A549 (cell line): ENCODE measurements around the gene DUXB. TPM values are rescaled to one million over a fixed set of nuclear protein-coding genes. Genes with fewer than 3 reads are reported as not detected.

Experiments used
- ATAC-seq, 2 experiments: fragments of 200-7000 bp in 1 of 2; fragments of >200 bp in 1 of 2; cut with Nextera tagmentation in 1 of 2; cut with Tn5 transposase in 1 of 2; 3 replicates each; pipeline versions ENCODE4 v1.8.0 to v1.9.1; 2018 to 2020; ENCODE audit warnings: mild to moderate bottlenecking in 1 of 2, moderate library complexity in 1 of 2
- CTCF ChIA-PET: fragments of 300-600 bp; sonication (Branson Sonifier 250); formaldehyde crosslinking; extraction: SDS; loops from one replicate; lab custom pipeline; 2021; ENCODE audit warnings: antibody characterized with exemption, inconsistent platforms; lab: Yijun Ruan, JAX
- POLR2A ChIA-PET: fragments of 350-600 bp; formaldehyde crosslinking; extraction: SDS; loops from one replicate; lab custom pipeline; 2021; ENCODE audit warnings: antibody characterized with exemption, inconsistent platforms; lab: Yijun Ruan, JAX
- DNase-seq, 2 experiments: peaks; one replicate each; pipeline versions ENCODE4 v3.0.0 to v3.0.0-alpha.2; 2011 to 2016; ENCODE audit warnings: low read depth in 1 of 2, low spot score in 1 of 2
- FAIRE-seq: peaks from 2 replicates; lab custom pipeline; 2011; peaks lifted over from hg19 to GRCh38; lab: Jason Lieb, UNC
- H3K27ac ChIP-seq, 2 experiments: fragments of >200 bp; sonication (Bioruptor Twin); formaldehyde crosslinking; 3 replicates each; pipeline ENCODE4 v1.5.1; 2016 to 2017
- H3K4me1 ChIP-seq: fragments of >200 bp; sonication (Bioruptor Twin); formaldehyde crosslinking; 3 replicates; pipeline ENCODE4 v1.6.1; 2016
- H3K4me2 ChIP-seq: fragments of >200 bp; sonication (Bioruptor Twin); formaldehyde crosslinking; 3 replicates; pipeline ENCODE4 v1.6.1; 2016
- H3K4me3 ChIP-seq: fragments of >200 bp; sonication (Bioruptor Twin); formaldehyde crosslinking; 3 replicates; pipeline ENCODE4 v1.5.1; 2016
- H3K9me3 ChIP-seq: fragments of >200 bp; sonication (Bioruptor Twin); formaldehyde crosslinking; 3 replicates; pipeline ENCODE4 v1.6.1; 2016
- CHD4 ChIP-seq: fragments of 200-600 bp; sonication (generic); IDR thresholded peaks from 2 replicates; pipeline ENCODE4 v1.6.1; 2016; ENCODE audit warnings: antibody characterized with exemption, mild to moderate bottlenecking, borderline replicate concordance
- ESRRA ChIP-seq: fragments of 150-350 bp; IDR thresholded peaks from 2 replicates; pipeline ENCODE4 v1.6.1; 2014; ENCODE audit warnings: mild to moderate bottlenecking, low read length, borderline replicate concordance
- HDAC2 ChIP-seq: fragments of 200-600 bp; sonication (generic); IDR thresholded peaks from 2 replicates; pipeline ENCODE4 v1.6.1; 2016
- HOXB13 ChIP-seq: fragments of 250-450 bp; sonication (Bioruptor Pico); IDR thresholded peaks from 2 replicates; pipeline ENCODE4 v1.5.0; 2020; ENCODE audit warnings: low read depth, mild to moderate bottlenecking, moderate library complexity
- ZC3H11A ChIP-seq: fragments of 450-650 bp; IDR thresholded peaks from 2 replicates; pipeline ENCODE4 v1.6.1; 2014; ENCODE audit warnings: antibody characterized with exemption, mild to moderate bottlenecking
- WGBS: methylation state at CpG from one replicate; pipeline ENCODE4 v1.1.6; 2017; ENCODE audit errors: missing lambda C conversion rate; 5-methylcytosine and 5-hydroxymethylcytosine counted together
- polyA plus RNA-seq, 4 experiments: library from polyadenylated mRNA; depleted of rRNA in 3 of 4; stranded (reverse); fragments of >200 nt; fragmentation: RNase III in 1 of 4; extraction: RNeasy Plus Mini Kit Qiagen cat#74134 plus additional on column Dnase treatment in 1 of 4; gene quantifications; 2 replicates in 3 of 4; 3 replicates in 1 of 4; pipeline ENCODE4 v1.2.3, GENCODE V29; 2011 to 2017
- small RNA-seq, 6 experiments: library from RNA; depleted of rRNA; stranded (forward); fragments of <200 nt; gene quantifications; one replicate each; pipeline ENCODE3, GENCODE V24; 2012

DUXB gene
- polyA plus RNA-seq, 2 of the 4 experiments (the other 2 are of a cell fraction) = not detected

DNA sequence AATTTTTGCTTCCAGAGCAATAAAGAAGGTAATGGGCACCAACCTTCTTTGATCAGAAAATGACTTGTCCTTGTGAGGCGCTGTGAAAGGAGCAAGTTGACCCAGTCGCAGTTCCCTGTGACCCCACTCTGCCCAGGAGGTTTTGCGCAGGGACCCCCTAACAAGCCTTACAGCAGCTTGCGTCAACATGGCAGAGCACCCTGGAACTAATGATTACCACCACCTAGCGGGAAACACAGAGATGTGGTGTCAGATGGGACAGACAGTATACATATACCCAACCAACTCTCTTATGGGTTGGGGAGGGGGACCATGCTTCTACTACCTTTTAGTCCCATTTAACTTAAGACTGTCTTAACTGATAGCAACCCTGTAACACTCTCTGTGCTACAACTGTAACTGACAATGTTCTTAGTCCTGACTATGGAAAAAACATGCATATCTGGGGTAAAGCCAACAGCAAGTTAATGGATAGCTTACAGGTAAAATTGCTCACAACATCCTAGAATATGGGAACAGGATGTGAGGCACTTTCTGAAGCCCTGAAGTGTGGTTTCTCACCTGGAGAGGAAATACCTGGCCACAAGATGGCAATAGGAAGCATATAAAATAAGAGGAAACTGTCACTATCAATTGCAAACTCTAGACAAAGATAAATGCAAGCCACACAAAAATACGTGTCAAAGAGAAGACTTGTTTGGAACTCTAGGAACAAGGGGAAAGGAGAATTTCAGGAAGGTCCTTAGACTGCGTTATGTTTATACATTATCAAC is 56.8 kb downstream of the DUXB start:
- DNase-seq = no peak
- POLR2A ChIA-PET = no interaction called here
- Histone ChIP-seq H3K4me3 (no peak overlapping the region), H3K4me2 (no peak overlapping the region), H3K27ac (no peak overlapping the region), H3K9me3 (no peaks in the 10 kb centered on the region), H3K4me1 (peaks cover 11% of the 10 kb centered on the region; the same call in 2 of the 3 replicates)
- TF ChIP-seq ESRRA = no peak
- TF ChIP-seq HOXB13 = no peak
- no peak for TF ChIP-seq CHD4
- TF ChIP-seq HDAC2 = no peak
- TF ChIP-seq ZC3H11A = no peak
- no peak for ATAC-seq
- FAIRE-seq = no peak
- WGBS = 92% methylated on average over 7 of the region's 7 CpGs
- CTCF ChIA-PET = interaction anchor here (0.9 to 1.6 kb wide), 3 partner anchors 11 to 127 kb away, joined by 3 to 6 read pairs (median 5); no protein-coding TSS in a partner anchor

Small RNAs within 50 kb of the gene (small RNA-seq; reads per million reads assigned to genes)
- gene RN7SL520P = 0 reads per million in 6 experiments

Other genes with a start within 250 kb of the DUXB start
- gene TMEM170A, start 236.8 kb downstream of the DUXB start, polyA plus RNA-seq (2011; rRNA removed) = 21.2 and 21.7 TPM in 2 replicates
- gene TMEM170A, start 236.8 kb downstream of the DUXB start, polyA plus RNA-seq (2017; fragmentation: RNase III; extraction: RNeasy Plus Mini Kit Qiagen cat#74134 plus additional on column Dnase treatment) = 13.9 to 14.4 TPM (median 14.2 TPM) in 3 replicates
- 0.37 and 0.57 TPM in 2 replicates for gene CHST6, start 206.0 kb downstream of the DUXB start, polyA plus RNA-seq (2011; rRNA removed)
- 0.38 to 0.74 TPM (median 0.65 TPM) in 3 replicates for gene CHST6, start 206.0 kb downstream of the DUXB start, polyA plus RNA-seq (2017; fragmentation: RNase III; extraction: RNeasy Plus Mini Kit Qiagen cat#74134 plus additional on column Dnase treatment)
- gene CHST5, start 165.4 kb downstream of the DUXB start, polyA plus RNA-seq (2011; rRNA removed) = 0.05 TPM in 2 replicates
- gene CHST5, start 165.4 kb downstream of the DUXB start, polyA plus RNA-seq (2017; fragmentation: RNase III; extraction: RNeasy Plus Mini Kit Qiagen cat#74134 plus additional on column Dnase treatment) = 0.08 TPM in 2 of 3 replicates, not detected in the other
- 11.4 and 17.7 TPM in 2 replicates for gene TMEM231, start 145.2 kb downstream of the DUXB start, polyA plus RNA-seq (2011; rRNA removed)
- gene TMEM231, start 145.2 kb downstream of the DUXB start, polyA plus RNA-seq (2017; fragmentation: RNase III; extraction: RNeasy Plus Mini Kit Qiagen cat#74134 plus additional on column Dnase treatment) = 4.8 to 5.8 TPM (median 5.3 TPM) in 3 replicates
- gene GABARAPL2, start 135.1 kb downstream of the DUXB start, polyA plus RNA-seq (2011; rRNA removed) = 80.6 and 84.8 TPM in 2 replicates
- 97.7 to 108 TPM (median 107 TPM) in 3 replicates for gene GABARAPL2, start 135.1 kb downstream of the DUXB start, polyA plus RNA-seq (2017; fragmentation: RNase III; extraction: RNeasy Plus Mini Kit Qiagen cat#74134 plus additional on column Dnase treatment)
- 53.5 and 70.0 TPM in 2 replicates for gene ADAT1, start 78.2 kb downstream of the DUXB start, polyA plus RNA-seq (2011; rRNA removed)
- gene ADAT1, start 78.2 kb downstream of the DUXB start, polyA plus RNA-seq (2017; fragmentation: RNase III; extraction: RNeasy Plus Mini Kit Qiagen cat#74134 plus additional on column Dnase treatment) = 41.8 to 47.7 TPM (median 45.4 TPM) in 3 replicates
- gene KARS1, start 53.8 kb downstream of the DUXB start, polyA plus RNA-seq (2011; rRNA removed) = 211 and 218 TPM in 2 replicates
- gene KARS1, start 53.8 kb downstream of the DUXB start, polyA plus RNA-seq (2017; fragmentation: RNase III; extraction: RNeasy Plus Mini Kit Qiagen cat#74134 plus additional on column Dnase treatment) = 145 to 163 TPM (median 146 TPM) in 3 replicates
- 24.8 and 37.9 TPM in 2 replicates for gene TERF2IP, start 53.7 kb downstream of the DUXB start, polyA plus RNA-seq (2011; rRNA removed)
- 24.8 to 26.7 TPM (median 25.1 TPM) in 3 replicates for gene TERF2IP, start 53.7 kb downstream of the DUXB start, polyA plus RNA-seq (2017; fragmentation: RNase III; extraction: RNeasy Plus Mini Kit Qiagen cat#74134 plus additional on column Dnase treatment)
- not detected in 2 replicates for gene CPHXL2, start 24.5 kb downstream of the DUXB start, polyA plus RNA-seq (2011; rRNA removed)
- not detected in 3 replicates for gene CPHXL2, start 24.5 kb downstream of the DUXB start, polyA plus RNA-seq (2017; fragmentation: RNase III; extraction: RNeasy Plus Mini Kit Qiagen cat#74134 plus additional on column Dnase treatment)
- not detected in 2 replicates for gene CPHXL, start 25.0 kb upstream of the DUXB start, polyA plus RNA-seq (2011; rRNA removed)
- not detected in 3 replicates for gene CPHXL, start 25.0 kb upstream of the DUXB start, polyA plus RNA-seq (2017; fragmentation: RNase III; extraction: RNeasy Plus Mini Kit Qiagen cat#74134 plus additional on column Dnase treatment)